CD4-positive, alpha-beta T cell treated with Interleukin-6 at 100 ng/mL for 8 hours (primary cell): Measurements from ENCODE around the gene PINLYP.

Experiments
- DNase-seq: peaks from one replicate; pipeline ENCODE4 v3.0.0-alpha.2; 2020; ENCODE audit warnings: mixed read lengths, low spot score

PINLYP gene

DNA sequence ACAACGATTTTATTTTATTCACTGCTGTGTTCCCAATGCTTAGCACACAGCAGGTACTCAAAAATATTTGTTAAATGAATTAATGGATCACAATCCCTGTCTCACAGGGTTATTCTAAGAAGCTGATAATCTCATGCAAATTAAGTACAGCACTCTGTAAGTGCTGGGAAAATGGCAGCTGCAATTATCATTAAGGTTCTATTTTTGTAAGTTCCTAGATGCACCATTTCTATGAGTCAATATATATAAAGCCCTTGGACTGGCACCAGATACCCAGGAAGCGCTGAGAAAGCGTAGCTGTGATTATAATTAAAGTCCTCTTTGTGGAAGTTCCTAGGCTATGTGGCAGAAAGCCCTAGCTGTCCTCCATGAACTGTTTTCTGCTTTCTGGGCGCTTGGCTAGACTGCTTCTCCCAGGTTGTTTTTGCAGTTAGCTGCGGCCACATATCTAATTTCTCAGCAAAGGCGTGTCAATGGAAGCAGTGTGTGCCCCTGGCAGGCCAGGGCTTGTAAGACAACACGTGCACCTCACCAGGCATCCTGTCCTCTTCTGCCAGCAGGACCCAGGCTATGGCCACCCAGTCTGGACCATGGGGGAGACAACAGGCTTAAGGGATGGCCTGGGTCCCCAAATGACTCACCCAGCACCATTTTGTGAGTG, 31.1 kb downstream of the PINLYP start:
- no peak for DNase-seq

DNA sequence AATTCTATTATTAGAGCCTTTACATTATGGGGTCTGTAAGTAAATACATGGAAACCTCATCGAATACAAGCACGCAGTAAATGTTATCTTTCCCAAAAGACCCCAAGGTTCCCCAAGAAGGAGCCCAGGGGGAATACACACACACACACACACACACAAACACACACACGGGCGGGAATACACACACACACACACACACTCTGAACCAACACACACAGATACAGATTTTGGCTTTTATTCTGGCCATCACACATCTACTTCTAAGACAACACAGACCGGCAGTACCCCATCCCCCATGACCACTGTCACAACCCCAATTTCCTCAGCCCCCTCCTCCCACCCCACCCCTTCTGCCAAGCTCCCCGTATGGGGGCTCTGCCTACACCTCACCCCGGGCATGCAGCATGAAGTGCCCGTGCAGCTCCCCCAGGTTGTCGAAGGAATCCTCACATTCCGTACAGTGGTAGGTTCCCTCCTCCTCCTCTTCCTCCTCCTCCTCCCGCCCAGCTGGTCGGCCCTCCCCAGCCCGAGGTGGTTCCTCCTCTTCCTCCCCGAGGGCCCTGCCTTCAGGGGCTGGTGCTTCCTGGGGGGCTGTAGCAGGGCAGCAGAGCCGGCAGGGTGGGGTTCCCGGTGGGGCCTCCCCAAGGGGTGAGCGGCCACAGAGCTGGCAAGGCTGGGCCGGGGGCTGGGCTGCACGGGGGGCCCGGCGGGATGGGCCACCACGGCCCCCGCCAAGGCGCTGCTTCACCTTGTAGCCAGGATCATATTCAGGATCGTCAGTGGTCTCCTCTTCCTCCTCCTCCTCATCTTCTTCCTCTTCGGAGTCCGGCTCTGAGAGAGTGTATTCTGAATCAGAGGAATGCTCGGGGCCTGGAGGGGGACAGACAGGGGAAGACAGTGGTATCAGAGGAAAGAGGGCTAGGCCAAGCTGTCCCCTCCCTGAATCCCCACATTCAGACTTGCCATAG, 31.9 kb downstream of the PINLYP start:
- no peak for DNase-seq

DNA sequence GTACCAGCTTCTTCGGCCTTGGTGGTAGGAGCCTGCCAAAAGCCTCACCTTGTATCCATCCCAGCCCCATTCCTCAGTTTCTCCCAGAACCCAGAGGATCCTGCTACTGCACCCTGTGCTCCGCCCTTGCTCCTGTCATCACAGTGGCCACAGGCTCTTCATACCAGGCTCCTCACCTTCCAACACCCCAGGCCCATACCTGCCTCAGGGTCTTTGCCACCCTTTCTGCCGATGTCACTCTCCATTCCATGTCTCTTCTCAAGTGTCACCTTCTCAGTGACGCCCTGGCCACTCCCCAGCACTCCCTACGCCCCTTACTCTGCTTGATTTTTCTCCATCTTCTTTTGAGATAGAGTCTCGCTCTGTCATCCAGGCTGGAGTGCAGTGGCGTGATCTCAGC, 34.3 kb downstream of the PINLYP start:
- DNase-seq: no peak

- no peak for DNase-seq
Observed at GRCh38 chr19:43610493-43610892, 34.9 kb downstream of the PINLYP start.

GRCh38 chr19:43611788-43612187, 36.2 kb downstream of the PINLYP start, which contains the start of gene SRRM5:
Gene SRRM5 (plus strand): TSS chr19:43612088. CDS start chr19:43612122, 34 bp downstream.
- DNase-seq: no peak

DNA sequence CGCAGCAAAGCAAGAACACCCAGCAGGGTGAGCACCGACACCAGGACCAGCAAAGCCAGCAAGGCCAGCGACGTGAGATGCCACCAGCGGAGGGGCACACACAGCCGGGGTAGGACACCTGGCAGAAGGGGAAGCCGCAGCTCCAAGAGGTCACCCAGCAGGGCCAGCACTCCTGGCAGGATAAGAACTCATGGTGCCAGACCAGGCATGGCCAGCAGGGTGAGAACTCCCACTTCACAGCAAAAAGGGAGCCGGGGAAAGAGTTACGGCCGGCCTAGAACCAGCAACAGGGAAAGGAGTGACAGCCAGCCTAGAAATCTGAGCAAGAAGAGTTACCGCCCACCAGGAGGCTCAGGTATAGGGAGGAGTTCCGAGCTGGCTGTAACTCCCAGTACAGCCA, 36.8 kb downstream of the PINLYP start:
- DNase-seq: no peak

DNA sequence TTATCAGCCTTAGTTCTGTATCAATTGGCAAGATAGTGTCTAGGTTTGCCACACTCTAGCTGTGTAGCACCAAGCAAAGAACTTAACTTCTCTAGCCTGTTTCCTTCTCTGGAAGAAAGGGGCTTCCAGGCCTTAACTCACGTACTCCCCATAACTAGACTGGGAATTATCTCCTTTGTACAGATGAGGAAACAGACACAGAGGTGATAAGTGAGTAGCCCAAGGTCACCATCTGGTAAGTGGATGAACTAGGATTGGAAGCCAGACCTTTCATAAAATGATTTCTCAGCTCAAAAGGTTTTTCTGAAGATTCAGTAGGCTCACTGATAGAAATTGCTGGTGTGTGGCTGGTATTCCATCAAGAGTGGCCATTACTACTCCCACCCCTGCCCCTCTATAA, 40.7 kb downstream of the PINLYP start:
- DNase-seq: no peak

GRCh38 chr19:43616954-43617353, 41.4 kb downstream of the PINLYP start:
- no peak for DNase-seq

DNA sequence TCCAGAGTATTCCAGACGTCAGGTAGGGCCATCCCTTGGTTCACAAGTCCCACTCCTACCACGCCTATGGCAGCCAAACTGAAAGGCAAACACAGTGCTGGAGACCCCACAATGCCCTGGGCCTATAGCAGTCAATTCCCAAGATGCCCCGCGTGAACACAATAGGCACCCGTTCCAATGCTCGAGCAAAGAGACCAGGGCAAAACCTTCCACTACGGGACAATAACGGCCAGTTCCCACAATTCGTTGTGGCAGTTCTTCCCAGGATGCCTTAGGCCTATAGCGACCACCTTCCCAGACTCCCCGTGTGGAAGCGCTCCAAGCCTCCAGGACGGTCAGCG, 43.3 kb downstream of the PINLYP start:
- peak; percentile 25 for DNase-seq

DNA sequence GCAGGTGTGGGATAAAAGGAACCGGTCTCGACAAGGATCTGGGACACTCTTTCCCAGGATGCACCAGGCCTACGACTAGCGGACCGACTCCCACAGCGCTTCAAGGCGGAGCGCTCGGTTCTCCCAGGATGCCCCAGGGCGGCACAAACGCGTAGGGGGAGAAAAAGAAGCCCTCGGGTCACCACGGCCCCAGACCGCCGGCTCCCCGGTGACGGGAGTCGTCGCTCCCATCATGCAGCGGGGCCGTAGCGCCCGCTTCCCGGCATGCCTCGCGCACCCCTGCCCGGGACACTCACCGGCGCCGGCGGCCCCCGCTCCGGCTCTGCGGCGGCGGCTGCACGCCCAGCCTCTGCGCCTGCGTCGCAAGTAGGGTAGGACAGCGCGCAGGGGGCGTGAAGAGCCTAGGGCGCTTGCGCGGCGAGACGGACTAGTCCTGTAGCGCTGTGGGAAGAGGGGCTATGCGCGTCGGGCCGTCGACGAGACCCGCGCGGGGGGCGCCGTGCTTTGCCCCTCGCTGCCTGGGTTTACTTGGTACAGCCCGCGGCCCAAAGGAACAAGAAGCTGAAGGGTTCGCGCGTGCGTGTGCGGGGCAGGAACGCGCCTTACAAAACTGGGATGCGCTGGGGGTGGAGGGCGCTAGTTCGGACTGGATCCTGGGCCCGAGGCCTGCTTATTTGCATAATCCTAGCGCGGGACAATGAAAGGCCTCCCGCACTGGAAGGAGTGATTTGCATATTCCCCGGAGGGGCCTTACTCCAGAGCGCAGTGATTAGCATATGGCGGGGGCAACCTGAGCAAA, 43.9 kb downstream of the PINLYP start, which contains the start of gene ZNF428:
ZNF428 (minus strand) TSS at position 368 of the 799 bp plus-strand sequence. CDS start 5,325 bp downstream, outside the sequence.
- DNase-seq: peak; percentile 86

DNA sequence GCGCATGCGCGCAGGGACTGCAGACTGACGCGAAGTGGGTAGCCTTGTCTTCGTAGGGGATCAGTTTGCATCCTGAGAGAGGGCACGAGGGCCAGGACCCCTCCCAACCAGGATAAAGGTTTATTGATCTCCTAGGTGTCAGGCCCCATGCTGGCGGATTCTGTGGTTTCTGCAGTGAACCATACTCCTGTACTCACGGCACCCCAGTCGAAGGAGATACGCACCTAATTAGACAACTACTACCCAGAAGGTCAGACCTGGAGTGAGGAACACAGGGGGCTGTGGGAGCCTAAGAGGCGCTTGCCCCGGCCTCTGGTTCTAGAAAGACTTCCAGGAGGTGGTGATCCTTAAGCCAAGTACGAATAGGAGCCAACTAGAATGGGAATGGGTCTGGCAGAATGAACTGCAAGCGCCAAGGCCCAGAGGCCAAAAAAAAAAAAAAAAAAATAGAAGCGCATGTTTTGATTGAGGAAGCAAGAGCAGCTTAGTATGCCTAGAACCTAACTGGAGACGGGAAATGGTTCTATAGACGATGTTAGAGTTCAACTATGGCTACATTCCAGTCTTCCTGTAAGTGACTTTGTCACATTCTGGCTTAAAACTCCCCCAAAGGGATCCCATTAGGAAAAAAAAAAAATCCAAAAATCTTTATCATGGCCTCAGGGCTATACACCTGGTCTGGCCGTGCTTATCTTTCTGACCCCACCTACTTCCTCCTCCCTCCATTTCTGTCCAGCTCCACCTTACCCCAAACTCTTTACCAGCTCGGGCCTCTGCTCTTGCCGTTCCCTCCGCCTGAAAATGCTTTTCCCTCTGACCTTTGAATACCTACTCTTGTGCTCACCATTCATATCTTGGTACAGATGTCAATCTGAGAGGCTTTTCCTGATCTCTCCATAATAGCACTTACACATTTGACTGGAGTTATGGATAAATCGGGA, 44.7 kb downstream of the PINLYP start:
- no peak for DNase-seq

DNA sequence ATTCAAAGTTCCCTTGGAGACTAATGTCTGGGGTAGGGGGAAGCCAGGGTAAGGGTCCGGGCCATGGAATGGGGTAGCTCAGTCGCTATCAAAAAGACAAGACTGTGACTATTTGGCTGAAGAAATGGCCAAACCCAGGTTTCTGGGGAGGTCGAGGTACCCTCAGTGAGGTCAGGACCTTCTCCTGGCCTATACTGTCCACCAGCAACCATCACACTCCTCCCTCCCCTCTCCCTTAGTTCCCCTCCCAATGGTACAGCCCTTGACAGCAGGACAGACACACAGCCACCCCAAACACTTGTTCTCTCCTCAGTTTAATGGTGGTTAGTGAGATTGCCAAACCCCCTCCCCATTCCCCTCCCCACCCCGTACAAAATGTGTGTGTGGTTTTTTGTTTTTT, 46.5 kb downstream of the PINLYP start:
- no peak for DNase-seq

DNA sequence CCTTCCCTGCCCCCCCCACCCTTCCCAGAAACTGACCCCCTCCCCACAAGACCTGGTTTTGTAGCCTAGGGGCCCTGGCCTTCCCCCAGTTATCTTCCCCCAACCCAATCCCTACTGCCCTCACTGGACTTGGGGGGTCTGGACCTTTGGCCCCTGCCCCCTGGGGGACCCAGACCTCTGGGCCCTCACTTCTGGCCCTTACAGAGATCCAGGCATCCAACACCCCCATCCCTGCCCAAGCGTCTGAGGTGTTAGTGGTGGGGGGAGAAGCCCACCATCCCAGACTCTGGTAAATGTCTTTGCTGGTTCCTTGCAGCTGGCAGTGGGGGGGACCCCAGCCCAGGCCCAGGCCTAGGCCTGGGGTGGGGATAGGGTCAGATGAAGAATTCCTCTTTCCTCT, 47.4 kb downstream of the PINLYP start:
- no peak for DNase-seq

DNA sequence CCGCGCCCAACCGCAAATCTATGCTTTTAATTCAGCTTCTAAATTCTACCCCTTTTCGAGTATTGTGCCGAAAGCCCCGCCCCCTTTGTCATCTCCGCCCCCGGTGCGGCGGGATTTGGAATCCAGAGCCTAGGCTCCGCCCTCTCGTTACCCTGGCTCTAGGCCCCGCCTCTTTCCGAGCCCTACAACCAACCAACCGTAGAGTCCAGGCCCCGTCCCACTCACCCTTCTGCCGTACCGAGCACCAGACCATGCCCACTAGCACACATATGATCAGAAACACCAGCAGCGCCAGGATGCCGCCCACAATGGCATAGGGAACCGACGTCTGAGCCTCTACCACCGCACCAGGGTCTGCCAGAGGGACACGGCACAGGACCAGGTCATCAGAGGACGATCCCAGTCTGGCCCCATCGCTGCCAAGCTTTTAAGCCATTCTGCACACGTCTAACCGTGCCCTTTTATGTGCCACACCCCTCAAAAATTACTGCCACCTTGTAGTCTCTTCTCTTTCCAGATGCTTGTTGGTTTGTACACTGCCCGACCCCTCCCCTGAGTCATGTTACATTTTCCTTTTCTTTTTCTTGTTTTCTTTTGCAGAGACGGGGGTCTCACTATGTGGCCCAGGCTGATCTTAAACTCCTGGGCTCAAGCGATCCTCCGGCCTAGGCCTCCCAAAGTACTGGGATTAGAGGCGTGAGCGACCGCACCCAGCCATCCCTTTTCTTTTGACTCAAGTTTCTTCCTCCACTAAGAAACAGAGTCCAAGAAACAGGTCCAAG, 48.5 kb downstream of the PINLYP start:
- no peak for DNase-seq

DNA sequence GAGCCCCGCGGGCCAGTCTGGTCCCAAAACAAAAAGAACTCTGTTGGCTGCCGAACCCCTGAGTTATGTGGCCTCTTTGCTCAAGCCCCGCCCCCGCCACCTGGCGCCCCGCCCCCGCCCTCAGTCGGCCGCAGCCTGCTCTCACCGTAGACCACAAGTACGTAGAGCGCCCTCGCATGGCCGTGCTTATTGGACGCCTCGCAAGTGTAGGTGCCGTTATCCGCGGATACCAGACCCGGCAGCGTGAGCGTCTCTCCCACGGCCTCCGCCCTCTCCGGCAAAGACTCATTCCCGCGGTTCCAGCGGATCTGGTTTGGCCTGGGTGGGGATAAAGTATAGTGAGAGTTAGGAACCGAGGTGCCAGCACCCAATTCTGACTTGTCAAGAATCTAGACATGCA, 49.3 kb downstream of the PINLYP start:
- DNase-seq: peak; percentile 84

GRCh38 chr19:43625918-43626579, 50.4 kb downstream of the PINLYP start:
- DNase-seq: no peak

- DNase-seq: no peak
Observed at GRCh38 chr19:43626838-43627237, 51.2 kb downstream of the PINLYP start.

DNA sequence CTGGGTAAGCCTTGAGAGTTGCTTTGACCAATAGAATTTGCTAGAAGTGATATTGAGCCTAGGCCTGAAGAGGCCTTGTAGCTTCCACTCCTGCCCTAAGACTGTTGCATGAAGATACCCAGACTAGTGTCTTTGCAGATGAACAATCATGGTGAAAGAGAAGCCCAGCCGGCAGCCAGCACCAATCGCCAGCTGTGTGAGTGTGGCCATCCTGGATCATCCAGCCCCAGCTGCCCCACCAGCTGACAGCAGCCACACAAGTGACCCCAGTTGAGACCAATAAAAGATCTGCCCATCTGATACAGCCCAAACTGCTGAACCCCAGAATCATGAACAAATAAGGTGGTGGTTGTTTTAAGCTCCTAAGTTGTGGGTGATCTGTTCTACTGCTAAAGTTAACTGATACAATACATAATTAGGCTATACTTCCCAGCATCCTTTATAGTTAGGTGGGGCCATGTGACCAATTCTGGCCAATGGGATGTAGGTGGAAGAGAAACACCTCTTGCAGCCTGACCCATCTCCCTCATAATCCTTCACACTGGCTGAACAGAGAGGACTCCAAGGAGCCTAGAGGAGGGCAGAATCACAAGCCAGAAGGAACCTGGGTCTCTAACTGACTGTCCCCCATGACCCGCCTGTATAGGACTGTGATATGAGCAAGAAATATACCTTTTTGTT, 53.2 kb downstream of the PINLYP start:
- DNase-seq: no peak

DNA sequence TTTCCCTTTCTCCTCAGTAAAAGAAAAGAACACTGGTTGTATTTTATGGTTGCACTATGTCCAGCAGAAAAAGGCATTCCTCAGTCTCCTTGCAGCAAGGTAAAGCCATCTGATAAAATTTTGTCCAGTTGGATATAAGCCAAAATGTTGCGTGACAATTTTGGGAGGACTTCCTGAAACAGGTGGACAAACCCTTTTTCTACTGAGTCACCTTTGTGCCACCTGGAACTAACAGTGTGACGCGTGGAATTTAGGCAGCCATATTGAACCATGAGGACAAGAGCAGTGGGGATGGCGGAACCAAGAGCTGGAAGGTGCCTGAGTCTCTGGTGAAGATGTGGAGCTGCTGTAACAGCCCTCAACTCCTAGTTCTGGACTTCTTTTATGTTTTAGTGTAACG, 55.9 kb downstream of the PINLYP start:
- no peak for DNase-seq
